Glomerular visceral epithelial cell (primary cell): ENCODE results near the gene AK4.

Experiments
- DNase-seq: peaks from one replicate; pipeline ENCODE4 v3.0.0-alpha.2; 2016; ENCODE audit errors: extremely low spot score

AK4 gene

DNA sequence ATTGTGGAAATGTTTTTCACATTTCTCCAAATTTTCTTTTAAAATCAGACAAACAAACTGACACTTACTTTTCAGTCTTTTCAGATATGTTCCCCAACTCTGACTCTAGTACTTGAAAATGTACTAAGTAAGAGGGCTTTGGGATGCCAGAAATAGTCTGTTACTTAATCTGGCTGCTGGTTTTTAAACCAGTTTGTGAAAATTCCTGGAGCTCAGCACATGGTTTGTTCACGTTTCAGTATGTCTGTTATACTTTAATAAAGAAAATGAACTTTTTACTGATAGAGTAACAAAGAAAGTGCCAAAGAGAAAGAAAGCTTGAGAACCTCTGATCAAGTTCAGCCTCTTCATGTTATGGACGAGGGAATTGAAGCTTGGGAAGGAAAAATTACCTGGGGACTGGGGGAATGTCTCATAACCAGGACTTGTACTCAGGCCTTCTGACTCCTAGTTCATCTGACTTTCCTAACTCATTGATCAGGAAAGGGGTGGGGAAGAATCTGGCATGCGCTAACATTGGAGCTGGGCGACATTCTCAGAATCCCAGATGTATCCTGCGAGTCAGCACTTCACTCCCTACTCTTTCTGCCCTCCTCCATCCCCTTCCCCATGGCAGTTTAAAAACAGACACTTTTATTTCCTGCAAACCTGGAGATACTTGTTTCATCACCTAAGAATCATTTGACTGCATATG lies 130.5 kb downstream of the AK4 start:
- DNase-seq, result no peak

DNA sequence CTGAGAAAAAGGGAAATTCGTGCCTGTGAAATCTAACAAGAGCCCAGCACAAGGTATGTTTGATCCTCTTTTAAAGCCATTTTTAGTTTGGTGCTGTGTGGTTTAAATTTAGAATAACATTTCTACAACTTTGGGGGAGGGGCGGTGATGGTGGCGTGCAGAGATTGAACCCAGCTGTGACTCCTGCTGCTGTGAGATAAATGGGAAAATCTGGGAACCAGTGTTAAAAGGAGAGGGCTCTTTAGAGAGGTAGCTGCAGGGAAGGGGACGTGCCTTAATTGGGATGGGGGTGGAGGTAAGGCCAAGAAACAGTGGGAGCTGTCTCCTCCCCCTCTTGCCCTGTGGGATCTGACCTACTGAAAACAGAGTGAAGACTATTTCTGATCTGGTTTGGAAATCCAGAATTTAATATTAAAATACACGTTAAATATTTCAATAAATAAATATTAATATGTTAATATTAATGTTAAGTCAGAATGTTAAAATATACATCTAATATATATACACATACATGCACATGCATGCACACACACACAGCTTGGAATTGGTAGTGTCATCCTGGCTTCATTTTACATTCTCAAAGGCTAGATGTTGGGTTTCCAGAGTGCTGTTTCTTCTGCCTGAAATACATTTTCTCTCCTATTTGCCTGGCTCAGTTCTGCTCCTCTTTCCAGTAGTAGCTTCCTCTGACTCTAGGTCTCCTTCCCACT lies 131.2 kb downstream of the AK4 start:
- DNase-seq, result no peak
